Activated CD4-positive, alpha-beta memory T cell treated with anti-CD3 and anti-CD28 coated beads, Interleukin-2, amount 10 ng/mL, durations not matched to agents 7 days and 5 days (primary cell): Measurements from ENCODE around the gene CCM2L. TPM values are rescaled to one million over a fixed set of nuclear protein-coding genes. Genes with fewer than 3 reads are reported as not detected.

ENCODE experiments used
- CTCF ChIA-PET: fragments of 350-600 bp; sonication (Branson Sonifier 250); formaldehyde crosslinking; loops from one replicate; lab custom pipeline; 2021; ENCODE audit warnings: antibody characterized with exemption, inconsistent platforms; lab: Charles Lee
- POLR2A ChIA-PET: fragments of 350-600 bp; sonication (Branson Sonifier 250); formaldehyde crosslinking; loops from one replicate; lab custom pipeline; 2021; ENCODE audit warnings: antibody characterized with exemption; lab: Charles Lee
- DNase-seq: peaks from one replicate; pipeline ENCODE4 v3.0.0-alpha.2; 2020
- H3K27ac Mint-ChIP-seq: one replicate; pipeline ENCODE4 v1.8.0; 2021; ENCODE audit warnings: mild to moderate bottlenecking, mixed read lengths
- H3K27me3 Mint-ChIP-seq: one replicate; pipeline ENCODE4 v1.8.0; 2021; ENCODE audit warnings: mixed read lengths
- H3K36me3 Mint-ChIP-seq: one replicate; pipeline ENCODE4 v1.8.0; 2021; ENCODE audit warnings: low read depth, mixed read lengths
- H3K4me1 Mint-ChIP-seq: one replicate; pipeline ENCODE4 v1.8.0; 2021; ENCODE audit warnings: mixed read lengths
- H3K4me3 Mint-ChIP-seq: one replicate; pipeline ENCODE4 v1.8.0; 2021; ENCODE audit warnings: mild to moderate bottlenecking, mixed read lengths
- H3K9me3 Mint-ChIP-seq: one replicate; pipeline ENCODE4 v1.8.0; 2021; ENCODE audit warnings: mixed read lengths
- total RNA-seq, 2 experiments: library from RNA; stranded (reverse); gene quantifications; one replicate each; pipeline ENCODE4 v1.2.3, GENCODE V29; 2021

CCM2L gene
- total RNA-seq, 2 experiments from 2014 or later: not detected

DNA sequence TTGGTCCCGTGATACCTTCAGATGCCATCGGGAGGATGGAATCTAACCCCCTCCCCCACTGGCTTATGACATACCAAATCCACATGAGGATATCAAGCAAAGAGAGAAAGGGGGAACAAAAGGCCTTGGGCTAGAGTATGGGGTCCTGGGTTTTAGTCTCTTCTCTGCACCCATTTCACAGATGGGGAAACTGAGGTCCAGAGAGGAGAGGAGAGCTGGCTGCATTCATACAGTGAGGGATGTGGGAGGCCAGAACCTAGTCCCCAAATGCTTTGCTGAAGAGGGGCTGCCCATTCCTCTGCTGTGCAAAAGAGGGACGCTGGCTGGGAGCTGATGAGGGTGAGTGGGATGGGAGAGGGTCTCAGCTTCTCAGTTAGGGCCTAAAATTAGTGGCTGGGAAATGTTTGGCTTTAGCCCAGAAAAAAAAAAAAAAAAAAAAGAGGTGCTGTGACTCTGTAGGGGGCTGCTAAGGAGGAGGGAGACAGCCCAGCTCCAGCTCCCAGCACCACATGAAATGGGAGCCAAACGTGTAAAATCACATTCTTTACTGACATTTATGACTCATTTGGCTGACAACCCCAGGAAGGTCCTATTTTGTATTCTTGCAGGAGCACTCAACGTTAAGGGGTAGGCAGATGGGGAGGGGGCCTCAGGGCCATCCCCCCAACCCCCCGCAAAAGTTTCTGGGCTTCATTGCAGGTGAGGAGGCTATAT lies 30.4 kb upstream of the CCM2L start:
- Mint-ChIP-seq H3K4me3 (no peak overlapping the region), H3K4me1 (no peaks in the 10 kb centered on the region), H3K36me3 (no peaks in the 10 kb centered on the region), H3K27me3 (peaks cover 16% of the 10 kb centered on the region), H3K9me3 (no peaks in the 10 kb centered on the region), H3K27ac (no peak overlapping the region)
- ChIA-PET CTCF (interaction anchor here (0.5 kb wide), 1 partner anchor 74 kb away, joined by 4 read pairs; no protein-coding TSS in a partner anchor), POLR2A (no interaction called here)
- no peak for DNase-seq

- Mint-ChIP-seq H3K4me3 (no peak overlapping the region), H3K36me3 (no peaks in the 10 kb centered on the region), H3K27me3 (peaks cover 9% of the 10 kb centered on the region), H3K4me1 (no peaks in the 10 kb centered on the region), H3K27ac (no peak overlapping the region), H3K9me3 (no peaks in the 10 kb centered on the region)
- DNase-seq: no peak
- ChIA-PET CTCF (no interaction called here), POLR2A (no interaction called here)
These were observed 28.5 kb upstream of the CCM2L start for GRCh38 chr20:31981784-31982183.

- Mint-ChIP-seq H3K4me3 (no peak overlapping the region), H3K9me3 (no peaks in the 10 kb centered on the region), H3K27ac (no peak overlapping the region), H3K27me3 (peaks cover 7% of the 10 kb centered on the region), H3K4me1 (no peaks in the 10 kb centered on the region), H3K36me3 (no peaks in the 10 kb centered on the region)
- ChIA-PET POLR2A (no interaction called here), CTCF (interaction anchor here (0.6 kb wide), 1 partner anchor 351 kb away, joined by 3 read pairs; no protein-coding TSS in a partner anchor)
- no peak for DNase-seq
These were observed 25.2 kb upstream of the CCM2L start for GRCh38 chr20:31984981-31985471.

GRCh38 chr20:31987744-31988143 lies 22.5 kb upstream of the CCM2L start:
- CTCF ChIA-PET: no interaction called here
- POLR2A ChIA-PET: no interaction called here
- Mint-ChIP-seq H3K9me3 (no peaks in the 10 kb centered on the region), H3K27ac (no peak overlapping the region), H3K36me3 (no peaks in the 10 kb centered on the region), H3K27me3 (peaks cover 10% of the 10 kb centered on the region), H3K4me3 (no peak overlapping the region), H3K4me1 (no peaks in the 10 kb centered on the region)
- no peak for DNase-seq

GRCh38 chr20:31988430-31989015 lies 21.7 kb upstream of the CCM2L start:
- DNase-seq: no peak
- no peaks in the 10 kb centered on the region for H3K4me1 Mint-ChIP-seq
- POLR2A ChIA-PET: no interaction called here
- peaks cover 15% of the 10 kb centered on the region for H3K27me3 Mint-ChIP-seq
- no peaks in the 10 kb centered on the region for H3K36me3 Mint-ChIP-seq
- H3K27ac Mint-ChIP-seq: no peak overlapping the region
- no peak overlapping the region for H3K4me3 Mint-ChIP-seq
- H3K9me3 Mint-ChIP-seq: no peaks in the 10 kb centered on the region
- CTCF ChIA-PET: no interaction called here

DNA sequence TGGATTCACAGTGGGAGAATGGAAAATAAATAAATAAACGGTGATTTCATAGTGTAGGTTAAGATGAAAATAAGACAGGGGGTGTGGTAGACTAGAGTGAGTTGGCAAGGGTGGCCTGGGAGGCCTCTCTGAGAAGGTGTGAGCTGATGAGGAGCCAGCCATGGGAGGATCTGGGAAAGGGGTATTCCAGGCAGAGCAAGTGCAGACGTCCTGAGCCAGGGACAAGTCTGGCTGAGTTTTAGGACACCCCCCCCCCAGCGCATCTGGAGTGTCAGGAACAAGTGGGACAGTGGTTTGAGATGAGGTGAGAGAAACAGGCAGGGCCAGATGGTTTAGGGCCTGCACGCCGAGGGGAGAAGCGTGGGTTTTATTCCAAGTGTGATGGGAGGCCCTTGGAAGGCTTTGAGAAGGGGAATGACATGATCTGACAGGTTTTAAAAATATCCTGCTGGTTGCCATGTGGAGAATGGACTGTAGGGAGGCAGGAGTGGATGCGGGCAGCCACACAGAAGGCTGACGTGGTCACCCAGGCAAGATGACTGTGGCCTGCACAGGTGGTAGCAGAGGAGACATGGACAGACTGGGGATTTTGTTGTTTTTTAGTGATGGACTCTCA lies 21.1 kb upstream of the CCM2L start:
- DNase-seq: no peak
- H3K27ac Mint-ChIP-seq: no peak overlapping the region
- no peaks in the 10 kb centered on the region for H3K36me3 Mint-ChIP-seq
- CTCF ChIA-PET: no interaction called here
- no peak overlapping the region for H3K4me3 Mint-ChIP-seq
- POLR2A ChIA-PET: no interaction called here
- no peaks in the 10 kb centered on the region for H3K4me1 Mint-ChIP-seq
- H3K27me3 Mint-ChIP-seq: peaks cover 21% of the 10 kb centered on the region
- H3K9me3 Mint-ChIP-seq: no peaks in the 10 kb centered on the region

DNA sequence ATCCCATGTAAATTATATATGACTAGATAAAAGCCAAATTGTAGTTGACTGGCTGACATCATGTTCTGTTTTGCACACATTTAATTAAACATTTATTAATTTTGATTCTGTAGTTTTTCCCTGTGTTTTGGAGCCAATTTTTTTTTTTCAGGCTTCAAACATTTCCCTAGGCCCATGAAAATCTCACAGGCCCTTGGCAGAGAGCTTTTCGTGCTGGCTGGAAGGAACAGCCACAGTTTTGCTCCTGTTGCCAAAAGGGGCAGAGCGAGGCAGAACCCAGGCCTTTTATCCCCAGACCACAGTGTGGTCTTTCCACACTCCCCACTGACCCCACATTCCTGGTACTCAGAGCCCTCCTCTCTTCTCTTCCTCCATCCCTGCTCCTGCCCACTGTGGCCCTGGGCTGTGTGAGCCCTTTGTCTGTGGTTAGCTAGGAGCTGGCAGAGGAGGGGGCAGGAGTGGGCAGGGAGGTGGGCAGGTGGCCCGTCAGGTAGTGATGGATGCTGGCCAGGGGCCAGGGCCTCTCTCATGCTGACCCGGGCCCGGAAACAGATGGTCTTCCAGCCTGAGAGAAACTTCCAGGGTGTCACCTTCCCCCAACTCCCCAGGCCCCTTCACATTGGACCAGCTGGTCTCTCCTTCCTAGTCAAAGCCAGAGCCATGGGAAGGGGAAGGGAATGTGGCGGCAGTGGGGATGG lies 19.4 kb upstream of the CCM2L start:
- no peak for DNase-seq
- no peak overlapping the region for H3K27ac Mint-ChIP-seq
- POLR2A ChIA-PET: no interaction called here
- H3K27me3 Mint-ChIP-seq: peaks cover 33% of the 10 kb centered on the region
- H3K4me3 Mint-ChIP-seq: no peak overlapping the region
- CTCF ChIA-PET: no interaction called here
- no peaks in the 10 kb centered on the region for H3K4me1 Mint-ChIP-seq
- H3K9me3 Mint-ChIP-seq: no peaks in the 10 kb centered on the region
- H3K36me3 Mint-ChIP-seq: no peaks in the 10 kb centered on the region

- POLR2A ChIA-PET: no interaction called here
- H3K4me3 Mint-ChIP-seq: no peak overlapping the region
These were observed 18.9 kb upstream of the CCM2L start for GRCh38 chr20:31991339-31991705.

GRCh38 chr20:31992086-31992485 lies 18.2 kb upstream of the CCM2L start:
- H3K4me1 Mint-ChIP-seq: no peaks in the 10 kb centered on the region

More at GRCh38 chr20:31991339-31991705, 18.9 kb upstream of the CCM2L start:
- CTCF ChIA-PET: no interaction called here
- Mint-ChIP-seq H3K27ac (no peak overlapping the region), H3K36me3 (no peaks in the 10 kb centered on the region), H3K9me3 (no peaks in the 10 kb centered on the region), H3K27me3 (peaks cover 37% of the 10 kb centered on the region), H3K4me1 (no peaks in the 10 kb centered on the region)
- DNase-seq: no peak

DNA sequence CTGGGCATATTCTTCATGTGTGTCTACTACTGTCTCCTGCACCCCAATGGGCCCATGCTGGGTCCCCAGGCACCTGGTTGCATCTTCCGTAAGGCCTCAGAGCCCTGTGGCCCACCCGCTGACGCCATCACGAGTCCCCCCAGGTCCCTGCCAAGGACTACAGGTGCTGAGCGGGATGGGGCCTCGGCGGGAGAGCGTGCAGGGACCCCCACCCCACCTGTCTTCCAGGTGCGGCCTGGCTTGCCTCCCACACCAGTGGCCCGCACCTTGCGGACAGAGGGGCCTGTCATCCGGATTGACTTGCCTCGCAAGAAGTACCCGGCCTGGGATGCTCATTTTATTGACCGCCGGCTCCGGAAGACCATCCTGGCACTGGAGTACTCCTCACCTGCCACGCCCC lies 13.2 kb upstream of the CCM2L start:
- CTCF ChIA-PET: no interaction called here
- POLR2A ChIA-PET: no interaction called here

More at GRCh38 chr20:31992086-31992485, 18.2 kb upstream of the CCM2L start:
- ChIA-PET CTCF (no interaction called here), POLR2A (interaction anchor here (0.8 kb wide), 1 partner anchor 56 kb away, joined by 3 read pairs; no protein-coding TSS in a partner anchor)
- no peaks in the 10 kb centered on the region for H3K9me3 Mint-ChIP-seq
- H3K27ac Mint-ChIP-seq: no peak overlapping the region
- H3K36me3 Mint-ChIP-seq: no peaks in the 10 kb centered on the region
- H3K27me3 Mint-ChIP-seq: peaks cover 42% of the 10 kb centered on the region
- no peak for DNase-seq
- no peak overlapping the region for H3K4me3 Mint-ChIP-seq

GRCh38 chr20:31998246-31998645 lies 12.0 kb upstream of the CCM2L start:
- no peak overlapping the region for H3K27ac Mint-ChIP-seq
- H3K27me3 Mint-ChIP-seq: peaks cover 29% of the 10 kb centered on the region
- no peaks in the 10 kb centered on the region for H3K9me3 Mint-ChIP-seq
- no peaks in the 10 kb centered on the region for H3K36me3 Mint-ChIP-seq
- no peak for DNase-seq
- POLR2A ChIA-PET: no interaction called here
- CTCF ChIA-PET: interaction anchor here (0.7 kb wide), 1 partner anchor 34 kb away, joined by 4 read pairs; no protein-coding TSS in a partner anchor
- H3K4me1 Mint-ChIP-seq: no peaks in the 10 kb centered on the region
- no peak overlapping the region for H3K4me3 Mint-ChIP-seq

More for the DNA sequence above, 13.2 kb upstream of the CCM2L start:
- no peaks in the 10 kb centered on the region for H3K4me1 Mint-ChIP-seq
- no peaks in the 10 kb centered on the region for H3K9me3 Mint-ChIP-seq
- no peak for DNase-seq
- no peak overlapping the region for H3K27ac Mint-ChIP-seq
- H3K36me3 Mint-ChIP-seq: no peaks in the 10 kb centered on the region
- no peak overlapping the region for H3K4me3 Mint-ChIP-seq
- peaks cover 40% of the 10 kb centered on the region for H3K27me3 Mint-ChIP-seq

DNA sequence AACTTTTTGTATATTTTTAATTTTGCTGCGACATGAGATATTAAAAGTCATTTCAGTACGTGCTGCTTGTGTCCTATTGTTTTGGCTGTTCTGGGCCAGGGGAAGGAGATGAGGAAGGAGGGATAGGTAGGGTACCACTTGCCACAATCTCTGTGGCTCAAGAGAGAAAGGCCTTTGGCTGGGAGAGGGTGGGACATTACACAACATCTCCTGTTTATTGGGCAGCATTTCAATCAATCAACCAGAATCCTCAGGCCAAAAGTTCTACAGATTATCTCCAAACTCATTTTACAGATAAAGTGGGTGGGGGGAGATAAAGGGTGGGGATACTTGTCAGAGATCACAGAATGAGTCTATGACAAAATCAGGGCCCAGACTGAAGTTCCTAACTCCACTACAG lies 6.9 kb upstream of the CCM2L start:
- Mint-ChIP-seq H3K36me3 (no peaks in the 10 kb centered on the region), H3K27ac (no peak overlapping the region), H3K9me3 (no peaks in the 10 kb centered on the region), H3K27me3 (peaks cover 2% of the 10 kb centered on the region), H3K4me3 (no peak overlapping the region), H3K4me1 (peaks cover 9% of the 10 kb centered on the region)
- ChIA-PET CTCF (no interaction called here), POLR2A (no interaction called here)
- DNase-seq: no peak

GRCh38 chr20:32004963-32005362 lies 5.3 kb upstream of the CCM2L start:
- Mint-ChIP-seq H3K27ac (no peak overlapping the region), H3K4me1 (peaks cover 11% of the 10 kb centered on the region), H3K4me3 (no peak overlapping the region), H3K27me3 (peaks cover 2% of the 10 kb centered on the region), H3K9me3 (no peaks in the 10 kb centered on the region), H3K36me3 (no peaks in the 10 kb centered on the region)
- DNase-seq: no peak
- CTCF ChIA-PET: interaction anchor here (1.1 kb wide), 1 partner anchor 13 kb away, joined by 4 read pairs; no protein-coding TSS in a partner anchor
- POLR2A ChIA-PET: no interaction called here
